Stimulated activated CD8-positive, alpha-beta memory T cell treated with anti-CD3 and anti-CD28 coated beads, Interleukin-2, amount 100 ng/mL, for 1 hour (primary cell): Measurements from ENCODE around the gene SCN8A.
"Not testable (repeated sequence)": the region's sequence is repeated elsewhere in the genome, so short reads cannot be mapped to it uniquely, and the experiment has no call there.

Experiments used
- DNase-seq, 2 donors: peaks; one replicate each; pipeline ENCODE4 v3.0.0-alpha.2; 2020; ENCODE audit warnings: low read depth in 2 of 2

Gene SCN8A

DNA sequence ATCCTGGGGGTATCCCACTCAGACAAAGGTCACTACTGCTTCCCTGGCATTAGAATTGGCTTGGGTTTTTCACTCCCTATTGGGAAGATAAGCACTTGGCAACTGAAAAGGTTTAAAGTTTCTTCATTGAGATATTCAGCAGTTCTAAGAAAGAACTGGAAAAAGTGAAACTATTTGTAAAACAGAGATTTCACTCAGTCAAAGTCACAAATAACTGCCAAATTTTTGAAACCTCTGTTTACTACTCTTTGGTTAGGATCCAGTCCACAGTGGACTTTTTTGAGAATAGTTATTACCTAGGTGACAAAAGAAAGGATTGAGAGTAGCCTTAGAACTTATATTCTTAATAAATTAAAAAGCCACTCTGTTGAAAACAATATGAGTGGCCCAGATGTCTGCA lies 172.7 kb downstream of the SCN8A start:
- DNase-seq, result no peak

- no peak for DNase-seq
Observed at GRCh38 chr12:51766067-51766676, 175.1 kb downstream of the SCN8A start.

DNA sequence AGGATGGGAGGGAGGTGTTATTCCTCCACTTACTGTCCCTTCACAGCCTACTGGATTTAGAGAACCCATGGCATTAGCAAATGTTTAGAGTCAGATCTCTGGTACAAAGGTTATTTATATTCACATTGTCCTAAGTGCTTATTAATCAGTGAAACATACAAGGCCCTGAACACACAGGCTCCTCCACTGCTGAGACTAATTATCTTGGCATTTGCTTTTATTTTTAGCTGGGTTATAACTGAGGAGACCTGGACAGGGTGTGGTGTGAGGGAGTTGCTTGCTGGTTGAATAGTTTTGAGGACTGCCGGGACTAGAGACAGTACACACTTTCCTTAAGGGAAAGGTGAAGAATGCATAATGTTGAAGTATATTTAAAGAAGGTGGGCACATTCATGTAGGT lies 180.0 kb downstream of the SCN8A start:
- no peak for DNase-seq

DNA sequence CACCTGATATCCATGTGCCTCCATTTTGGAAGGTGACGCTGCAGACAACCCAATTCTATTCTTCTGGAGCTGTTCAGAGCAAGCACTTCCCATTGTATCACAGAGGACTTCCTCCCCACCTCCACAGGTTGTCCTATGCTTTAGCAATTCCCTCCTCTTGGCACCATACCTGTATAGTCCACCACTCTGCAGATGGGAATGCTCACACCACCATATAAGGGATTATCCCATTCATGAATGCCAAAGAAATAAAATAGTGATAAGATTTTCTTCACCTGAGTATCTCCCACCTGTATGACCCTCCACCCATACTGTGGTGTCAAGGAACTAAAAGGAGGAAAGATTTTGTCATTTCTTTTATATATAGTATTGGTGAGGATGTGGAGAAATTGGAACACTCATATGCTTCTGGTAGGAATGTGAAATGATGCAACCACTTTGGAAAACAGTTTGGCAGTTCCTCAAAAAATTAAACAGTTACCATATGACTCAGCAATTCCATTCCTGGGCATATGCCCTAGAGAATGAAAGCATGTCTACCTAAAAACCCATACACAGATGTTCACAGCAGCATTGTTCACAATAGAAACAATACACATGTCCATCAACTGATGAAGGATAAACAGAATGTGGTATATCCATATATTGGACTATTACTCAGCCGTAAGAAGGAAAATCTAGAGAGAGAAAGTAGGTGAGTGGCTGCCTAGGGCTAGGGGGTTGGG lies 182.3 kb downstream of the SCN8A start:
- DNase-seq, result no peak

- no peak for DNase-seq
Observed at GRCh38 chr12:51774933-51775332, 183.9 kb downstream of the SCN8A start.

DNA sequence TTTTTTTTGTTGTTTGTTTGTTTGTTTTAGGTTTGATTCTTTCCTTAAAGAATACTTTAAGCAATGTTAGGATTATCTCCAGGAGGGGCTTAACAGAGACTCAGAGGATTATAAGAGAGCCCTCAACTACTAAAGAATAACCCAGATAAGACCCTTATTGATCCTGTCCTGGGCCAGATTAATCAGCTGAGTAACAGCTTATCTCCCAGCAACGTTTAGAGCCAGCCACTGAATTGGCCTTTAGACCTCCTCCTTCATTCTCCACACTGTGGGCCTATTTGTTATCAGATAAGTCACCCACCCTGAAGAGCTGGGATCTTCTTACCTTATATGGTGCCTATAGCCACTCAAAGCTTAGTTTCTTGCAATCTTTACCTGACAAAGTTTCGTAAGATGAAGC lies 186.4 kb downstream of the SCN8A start:
- no peak for DNase-seq

DNA sequence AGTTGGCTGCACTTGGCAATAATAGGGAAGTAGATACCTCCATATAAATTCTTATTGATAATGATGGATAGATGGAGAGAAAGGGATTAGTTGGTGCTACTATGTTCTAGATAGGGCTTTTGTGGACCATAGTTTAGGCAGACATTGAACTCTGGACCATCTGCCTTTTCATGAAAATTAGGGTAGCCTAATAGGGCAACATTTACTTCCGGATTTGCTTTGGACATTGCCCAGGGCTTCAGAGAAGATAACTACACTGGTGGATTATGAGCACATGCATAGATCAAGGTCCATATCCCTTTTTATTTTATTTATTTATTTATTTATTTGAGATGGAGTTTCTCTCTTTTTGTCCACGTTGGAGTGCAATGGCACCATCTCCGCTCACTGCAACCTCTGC lies 186.9 kb downstream of the SCN8A start:
- no peak for DNase-seq

DNA sequence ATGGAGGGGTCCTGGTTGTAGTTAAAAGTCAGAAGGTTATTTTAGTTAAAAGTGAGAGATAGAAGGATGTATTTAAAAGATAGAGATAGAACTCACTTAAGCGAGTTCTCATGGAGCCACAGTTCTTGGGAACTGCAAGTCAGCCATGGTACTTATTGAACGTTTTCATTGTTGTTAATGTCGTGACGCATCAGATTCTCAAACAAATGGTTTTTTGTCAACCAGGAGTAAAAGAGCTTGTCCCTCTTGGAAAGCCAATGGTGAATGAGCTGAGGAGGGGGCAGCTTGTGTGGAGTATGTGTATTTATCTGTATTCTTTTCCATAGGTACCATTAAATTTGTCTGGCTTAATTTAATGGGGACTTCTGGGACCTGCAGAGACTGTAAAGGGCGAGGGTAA lies 188.8 kb downstream of the SCN8A start:
- no peak for DNase-seq

- DNase-seq, result no peak
Observed at GRCh38 chr12:51784688-51785087, 193.7 kb downstream of the SCN8A start.

DNA sequence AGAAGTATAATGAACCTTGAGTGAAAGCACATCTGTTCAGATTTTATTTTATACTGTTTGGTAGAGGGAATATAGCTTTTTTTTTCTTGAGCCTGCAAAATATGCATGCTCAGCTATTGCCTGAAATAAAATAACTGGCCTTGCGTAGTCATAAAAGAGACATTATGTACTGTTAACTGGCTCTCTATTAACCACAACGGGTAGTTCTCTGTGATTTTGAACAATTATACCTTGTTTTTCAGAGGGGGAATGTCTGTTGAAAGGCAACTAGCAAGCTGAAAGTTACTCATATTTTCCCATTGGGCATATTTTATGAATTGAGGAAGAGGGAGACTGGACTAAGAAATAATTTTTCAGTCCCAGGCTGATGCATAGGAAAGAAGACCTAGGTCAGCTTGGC lies 194.9 kb downstream of the SCN8A start:
- DNase-seq, result no peak

DNA sequence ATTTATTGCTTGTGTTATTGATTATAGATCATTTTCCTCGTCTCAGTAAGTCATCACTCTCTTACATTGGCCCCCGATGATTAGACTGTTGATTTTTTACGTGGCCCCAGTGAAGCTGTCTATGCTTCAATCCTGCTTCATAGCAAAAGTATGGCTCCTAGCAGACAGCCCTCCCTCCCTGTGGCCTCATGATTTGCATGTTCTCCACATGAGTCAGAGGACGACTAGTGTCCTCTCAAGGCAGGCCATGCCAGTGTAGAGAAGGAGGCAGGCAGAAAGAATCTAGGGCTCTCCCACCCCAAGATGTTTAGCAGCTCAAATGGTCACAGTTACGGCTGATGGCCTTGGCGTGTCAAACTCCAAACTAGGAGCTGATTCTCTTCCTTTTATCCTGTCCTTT lies 197.8 kb downstream of the SCN8A start:
- DNase-seq, result no peak

DNA sequence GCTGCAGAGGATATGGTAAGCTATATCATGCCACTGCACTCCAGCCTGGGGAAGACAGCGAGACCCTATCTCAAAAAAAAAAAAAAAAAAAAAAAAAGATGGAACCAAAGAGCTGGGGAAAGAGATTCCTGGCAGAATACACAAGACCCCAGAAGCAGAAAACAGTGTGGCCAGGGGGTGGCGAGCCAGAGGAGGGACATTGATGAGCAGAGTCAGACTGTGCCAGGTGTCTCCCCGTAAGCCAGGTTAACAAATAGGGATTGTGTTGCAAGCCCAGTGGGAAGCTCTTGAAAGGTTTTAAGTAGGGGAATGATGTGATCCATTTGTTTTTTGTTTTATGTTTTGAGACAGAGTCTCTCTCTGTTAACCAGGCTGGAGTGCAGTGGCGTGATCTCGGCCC lies 201.4 kb downstream of the SCN8A start:
- no peak for DNase-seq

- DNase-seq, result no peak
Observed at GRCh38 chr12:51793201-51793600, 202.2 kb downstream of the SCN8A start.

DNA sequence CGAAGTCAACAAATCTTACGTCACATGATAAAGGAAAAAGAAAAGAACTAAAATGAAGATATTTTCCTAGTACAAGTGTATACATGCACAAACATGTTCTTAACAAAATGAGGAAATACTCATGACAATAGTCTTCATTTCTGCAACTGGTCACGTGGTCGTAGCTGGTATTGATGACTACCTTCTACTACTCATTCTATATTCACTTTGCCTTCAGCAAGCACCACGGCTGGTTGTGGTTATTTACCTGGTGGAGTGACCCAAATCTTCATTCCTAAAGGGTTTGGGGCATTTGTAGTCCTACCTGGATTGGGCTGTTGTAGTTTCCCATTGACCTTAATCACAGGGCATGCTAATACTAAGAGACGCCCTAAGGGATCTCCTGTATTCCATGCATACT lies 206.3 kb downstream of the SCN8A start:
- no peak for DNase-seq

DNA sequence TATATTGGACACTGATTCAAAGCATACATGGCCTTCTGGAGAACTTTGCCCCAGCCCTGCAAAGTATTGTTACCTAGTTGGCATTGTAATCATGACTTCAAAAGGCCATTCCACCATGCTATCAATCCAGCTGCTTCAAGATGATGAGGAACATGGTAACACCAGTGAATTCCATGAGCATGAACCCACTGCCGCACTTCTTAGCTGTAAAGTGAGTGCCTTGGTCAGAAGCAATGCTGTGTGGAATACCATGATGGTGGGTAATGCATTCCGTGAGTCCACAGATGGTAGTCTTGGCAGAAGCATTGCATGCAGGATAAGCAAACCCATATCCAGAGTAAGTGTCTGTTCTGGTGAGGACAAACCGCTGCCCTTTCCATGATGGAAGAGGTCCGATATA lies 207.0 kb downstream of the SCN8A start:
- not testable (repeated sequence) for DNase-seq

GRCh38 chr12:51798501-51798900 lies 207.5 kb downstream of the SCN8A start:
- no peak for DNase-seq

DNA sequence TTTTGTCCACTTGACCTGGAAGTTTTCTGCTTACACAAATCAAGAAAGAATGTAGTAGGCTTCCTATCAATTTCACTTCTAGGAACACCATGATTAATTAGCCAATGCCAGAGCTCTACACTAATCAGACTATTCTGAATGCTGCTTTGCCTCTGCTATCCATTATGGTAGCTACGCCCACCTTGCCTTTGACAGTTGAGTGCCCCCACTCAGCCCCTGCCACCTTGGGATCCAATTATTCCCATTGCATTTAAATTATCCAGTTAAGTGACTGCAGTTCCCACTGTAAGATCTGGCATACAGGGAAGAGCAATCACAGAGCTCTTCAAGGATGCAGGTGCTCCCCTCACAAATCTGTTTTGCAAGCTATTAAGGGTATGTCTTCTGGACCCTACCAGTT lies 210.0 kb downstream of the SCN8A start:
- no peak for DNase-seq

GRCh38 chr12:51806896-51807295 lies 215.9 kb downstream of the SCN8A start:
- DNase-seq, result no peak

DNA sequence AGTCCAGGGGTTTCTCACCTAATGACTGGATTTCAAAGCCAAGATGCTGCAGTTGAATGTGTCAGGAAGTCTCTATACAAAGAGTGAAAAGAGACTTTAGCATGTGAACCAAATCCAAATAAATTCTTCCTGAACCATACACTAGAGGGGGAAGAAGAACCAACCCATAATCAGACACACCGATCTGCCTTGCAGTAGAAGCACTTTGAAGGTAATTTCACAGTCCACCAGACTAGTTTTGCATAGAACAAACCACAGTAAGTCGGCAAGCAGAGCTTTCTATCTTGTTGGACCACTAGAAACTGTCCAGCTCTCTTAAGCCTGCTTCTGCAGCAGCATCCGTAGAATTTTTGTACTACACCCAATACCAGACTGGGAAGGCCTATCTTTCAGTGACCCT lies 218.2 kb downstream of the SCN8A start:
- no peak for DNase-seq

- DNase-seq, result no peak
Observed at GRCh38 chr12:51811203-51812202, 220.5 kb downstream of the SCN8A start.

GRCh38 chr12:51812871-51813270 lies 221.8 kb downstream of the SCN8A start:
- DNase-seq, result no peak

GRCh38 chr12:51813931-51814310 lies 222.9 kb downstream of the SCN8A start:
- no peak for DNase-seq
